Coronary artery (tissue), 2 donors: ENCODE data around the gene WNT9A.
A peak's percentile ranks its signal among the peaks of the same experiment; 100 is the strongest.

Experiments used
- DNase-seq: peaks from one replicate; pipeline ENCODE4 v3.0.0-alpha.2; 2017; ENCODE audit warnings: low spot score
- H3K27ac ChIP-seq, 2 donors: fragments of 200-600 bp; sonication (generic); one replicate each; pipeline ENCODE4 v1.5.1; 2016 to 2019
- H3K4me3 ChIP-seq: fragments of 200-600 bp; sonication (generic); 2 replicates; pipeline ENCODE4 v1.5.1; 2016; ENCODE audit warnings: mild to moderate bottlenecking, moderate library complexity
- TF ChIP-seq, protein P1 (sequence below): fragments of 200-600 bp; sonication (generic); IDR thresholded peaks from one replicate; pipeline ENCODE4 v1.5.1; 2019; ENCODE audit warnings: antibody characterized with exemption

Gene WNT9A

DNA sequence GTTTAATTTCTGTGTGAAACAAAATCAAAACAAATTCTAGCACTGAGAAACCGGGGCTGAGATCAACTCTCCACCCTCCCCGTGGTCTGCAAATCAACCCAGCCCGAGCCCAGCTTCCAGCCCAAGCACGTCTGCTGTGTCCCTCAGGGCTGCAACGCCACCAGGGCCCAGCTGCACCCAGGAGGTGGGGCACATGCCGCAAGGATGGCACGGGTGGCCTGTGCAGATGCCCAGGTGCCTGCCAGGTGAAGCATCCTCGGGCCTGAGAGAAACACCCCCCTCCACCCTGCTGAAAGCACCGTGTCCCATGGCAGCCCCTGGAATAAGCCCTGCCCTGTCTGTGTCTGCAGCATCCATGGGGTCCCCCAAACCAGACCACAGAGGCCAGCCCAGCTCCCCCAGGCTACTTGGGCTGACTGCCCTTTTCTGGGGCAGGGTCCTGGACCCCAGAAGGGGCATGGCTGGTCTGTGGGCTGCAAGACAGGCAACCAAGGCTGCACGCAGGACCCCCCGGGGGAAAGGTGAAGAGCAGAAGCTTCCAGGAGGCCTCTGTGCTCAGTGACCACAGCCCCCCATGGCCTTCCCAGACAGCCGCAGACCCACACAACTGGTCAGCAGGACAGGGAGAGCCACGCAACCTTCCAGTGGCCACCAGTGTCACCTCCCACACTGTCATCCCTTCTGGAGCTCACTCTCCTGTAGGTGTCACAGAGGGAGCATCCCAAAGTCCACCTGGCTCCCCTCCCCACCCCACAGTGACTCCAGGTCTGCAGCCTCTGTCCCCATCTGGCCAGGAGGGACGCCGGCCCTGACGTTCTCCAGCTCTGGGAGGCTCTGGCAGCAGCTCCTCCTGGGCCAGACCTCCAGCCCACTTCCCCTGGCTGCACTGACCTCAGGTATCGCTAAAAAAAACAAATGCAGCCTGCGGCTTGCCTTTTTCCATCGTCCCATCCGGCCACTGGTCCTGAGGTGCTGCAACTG is 7.7 kb downstream of the WNT9A start:
- peak; percentile 69 for DNase-seq
- TF ChIP-seq, protein P1, sequence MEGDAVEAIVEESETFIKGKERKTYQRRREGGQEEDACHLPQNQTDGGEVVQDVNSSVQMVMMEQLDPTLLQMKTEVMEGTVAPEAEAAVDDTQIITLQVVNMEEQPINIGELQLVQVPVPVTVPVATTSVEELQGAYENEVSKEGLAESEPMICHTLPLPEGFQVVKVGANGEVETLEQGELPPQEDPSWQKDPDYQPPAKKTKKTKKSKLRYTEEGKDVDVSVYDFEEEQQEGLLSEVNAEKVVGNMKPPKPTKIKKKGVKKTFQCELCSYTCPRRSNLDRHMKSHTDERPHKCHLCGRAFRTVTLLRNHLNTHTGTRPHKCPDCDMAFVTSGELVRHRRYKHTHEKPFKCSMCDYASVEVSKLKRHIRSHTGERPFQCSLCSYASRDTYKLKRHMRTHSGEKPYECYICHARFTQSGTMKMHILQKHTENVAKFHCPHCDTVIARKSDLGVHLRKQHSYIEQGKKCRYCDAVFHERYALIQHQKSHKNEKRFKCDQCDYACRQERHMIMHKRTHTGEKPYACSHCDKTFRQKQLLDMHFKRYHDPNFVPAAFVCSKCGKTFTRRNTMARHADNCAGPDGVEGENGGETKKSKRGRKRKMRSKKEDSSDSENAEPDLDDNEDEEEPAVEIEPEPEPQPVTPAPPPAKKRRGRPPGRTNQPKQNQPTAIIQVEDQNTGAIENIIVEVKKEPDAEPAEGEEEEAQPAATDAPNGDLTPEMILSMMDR, result no peak
- H3K27ac ChIP-seq, result no peak overlapping the region
- no peak overlapping the region for H3K4me3 ChIP-seq

DNA sequence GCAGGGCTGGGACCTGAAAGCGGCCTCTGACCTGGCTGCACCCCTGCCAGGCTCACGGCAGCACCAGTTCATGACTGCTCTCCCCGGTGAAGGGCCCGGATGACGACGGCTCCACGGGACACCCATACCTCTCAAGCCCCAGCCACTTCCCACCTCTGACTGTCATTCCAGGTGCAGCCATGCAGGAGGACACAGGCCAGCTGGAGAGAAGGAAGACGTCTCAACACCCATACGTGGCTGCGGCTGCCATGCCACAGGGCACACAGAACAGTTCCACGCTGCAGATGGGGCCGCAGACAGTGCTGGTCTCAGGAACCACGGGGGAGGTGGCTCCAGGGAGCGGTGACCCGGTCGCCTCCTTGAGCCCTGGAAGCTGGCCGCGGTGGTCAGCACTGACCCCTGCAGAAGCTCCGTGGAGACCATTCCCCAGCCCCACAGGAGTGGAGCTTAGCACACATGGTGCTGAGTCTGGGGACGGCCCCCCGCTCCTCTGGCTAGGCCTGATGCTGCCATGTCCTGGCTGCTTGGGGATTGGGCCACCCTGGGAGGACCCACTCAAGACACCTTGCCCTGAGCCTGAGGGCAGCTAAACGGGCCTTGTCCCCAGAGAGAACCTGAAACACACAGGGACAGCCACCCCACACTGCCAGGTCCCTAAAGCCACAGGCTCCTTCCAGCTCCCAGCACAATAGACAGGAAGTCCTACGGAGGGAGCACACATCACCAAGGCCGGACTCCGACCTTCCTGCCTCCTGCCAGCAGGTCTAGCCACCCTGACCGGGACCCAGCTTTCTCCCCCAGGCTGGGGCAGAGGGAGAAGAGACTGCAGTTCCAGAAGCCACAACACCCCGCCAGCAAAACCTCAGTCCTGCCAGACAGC is 8.6 kb downstream of the WNT9A start:
- Histone ChIP-seq H3K27ac (no peak overlapping the region), H3K4me3 (no peak overlapping the region)
- no peak for DNase-seq
- TF ChIP-seq, protein P1, result no peak

DNA sequence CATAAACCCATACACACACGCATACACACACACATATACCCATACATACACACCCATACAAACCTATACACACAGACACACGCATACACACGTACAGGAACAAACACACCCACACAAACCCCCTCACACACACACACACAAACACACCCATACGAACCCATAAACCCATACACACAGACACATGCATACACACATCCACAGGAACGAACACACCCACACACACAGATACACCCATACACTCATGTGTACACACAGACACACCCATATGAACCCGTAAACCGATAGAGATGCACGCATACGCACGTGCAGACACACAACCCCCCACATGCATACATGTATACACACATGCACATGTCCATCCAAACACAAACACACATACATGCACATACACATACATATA is 9.5 kb downstream of the WNT9A start:
- TF ChIP-seq, protein P1, result no peak
- Histone ChIP-seq H3K4me3 (no peak overlapping the region), H3K27ac (no peak overlapping the region)
- no peak for DNase-seq

DNA sequence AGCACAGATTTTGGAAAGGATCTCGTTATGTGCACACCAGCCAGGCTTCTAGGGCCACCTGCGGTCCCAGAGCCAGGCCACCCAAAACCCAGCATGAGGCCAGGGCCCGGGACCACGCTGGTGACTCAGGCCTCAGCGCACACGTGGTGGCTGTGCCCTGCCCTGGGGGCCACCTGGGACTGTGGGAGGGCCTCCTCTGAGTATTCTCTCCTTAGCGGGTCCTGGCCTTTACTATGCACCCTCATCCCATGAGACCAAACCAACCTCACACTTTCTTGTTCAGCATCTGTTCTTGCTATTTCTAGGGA is 9.9 kb downstream of the WNT9A start:
- Histone ChIP-seq H3K27ac (no peak overlapping the region), H3K4me3 (no peak overlapping the region)
- TF ChIP-seq, protein P1, result no peak
- DNase-seq, result no peak

DNA sequence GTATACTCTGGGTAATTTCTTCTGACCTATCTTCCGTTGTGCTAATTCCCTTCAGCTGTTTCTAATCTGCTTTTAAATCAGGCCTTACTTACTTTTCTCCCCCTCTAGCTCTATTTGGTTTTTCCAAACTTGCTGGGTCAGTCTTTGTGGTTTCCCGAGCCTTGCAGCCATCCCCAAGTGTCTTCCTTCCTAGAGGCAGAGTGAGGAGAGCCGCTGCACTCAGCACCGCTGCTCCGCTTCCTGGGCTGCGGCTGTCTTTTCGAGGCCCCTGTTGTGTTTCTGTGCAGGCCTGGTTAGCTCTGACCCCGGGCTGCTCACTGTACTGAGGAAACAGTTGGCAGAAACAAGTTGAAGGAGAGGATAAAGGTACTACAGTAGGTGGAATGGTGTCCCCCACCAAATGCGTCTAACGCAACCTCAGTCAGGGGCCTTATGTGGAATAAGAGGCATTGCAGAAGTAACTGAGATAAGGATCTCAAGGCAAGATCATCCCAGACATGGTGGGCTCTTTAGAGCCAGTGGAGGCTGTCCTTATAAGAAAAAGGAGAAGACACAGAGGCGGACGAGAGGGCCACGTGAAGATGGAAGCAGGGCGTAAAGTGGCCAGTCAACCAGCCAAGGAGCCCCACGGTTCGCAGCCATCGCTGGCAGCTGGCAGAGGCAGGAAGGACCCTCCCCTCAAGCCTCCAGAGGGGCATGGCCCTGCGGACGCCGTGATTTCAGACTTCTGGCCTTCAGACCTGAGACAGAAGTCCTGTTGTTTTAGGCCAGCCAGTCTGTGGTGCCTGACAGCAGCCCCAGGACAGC is 10.5 kb downstream of the WNT9A start:
- Histone ChIP-seq H3K4me3 (no peak overlapping the region), H3K27ac (no peak overlapping the region)
- TF ChIP-seq, protein P1, result no peak
- no peak for DNase-seq

DNA sequence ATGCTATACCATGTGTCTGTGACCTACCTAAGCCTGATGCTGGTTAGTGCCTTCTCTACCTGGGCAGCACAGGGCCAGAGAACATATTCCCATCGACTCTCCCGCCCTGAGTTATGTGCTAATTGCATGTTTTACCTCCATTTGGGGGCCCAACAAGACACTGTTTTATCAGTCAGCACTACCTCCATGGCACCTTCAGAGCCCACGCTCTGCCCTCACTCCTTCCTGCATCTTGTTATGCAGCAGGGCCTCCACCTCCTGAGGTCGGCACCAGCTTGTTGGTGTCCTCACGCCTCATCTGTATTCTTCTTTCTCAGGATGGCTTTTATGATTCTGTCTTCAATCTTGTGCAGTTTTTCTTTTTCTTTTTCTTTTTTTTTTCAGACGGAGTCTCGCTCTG is 11.9 kb downstream of the WNT9A start:
- DNase-seq, result no peak
- Histone ChIP-seq H3K27ac (no peak overlapping the region), H3K4me3 (no peak overlapping the region)
- TF ChIP-seq, protein P1, result no peak
